ENCODE results near the gene METRN.

The METRN gene

DNA sequence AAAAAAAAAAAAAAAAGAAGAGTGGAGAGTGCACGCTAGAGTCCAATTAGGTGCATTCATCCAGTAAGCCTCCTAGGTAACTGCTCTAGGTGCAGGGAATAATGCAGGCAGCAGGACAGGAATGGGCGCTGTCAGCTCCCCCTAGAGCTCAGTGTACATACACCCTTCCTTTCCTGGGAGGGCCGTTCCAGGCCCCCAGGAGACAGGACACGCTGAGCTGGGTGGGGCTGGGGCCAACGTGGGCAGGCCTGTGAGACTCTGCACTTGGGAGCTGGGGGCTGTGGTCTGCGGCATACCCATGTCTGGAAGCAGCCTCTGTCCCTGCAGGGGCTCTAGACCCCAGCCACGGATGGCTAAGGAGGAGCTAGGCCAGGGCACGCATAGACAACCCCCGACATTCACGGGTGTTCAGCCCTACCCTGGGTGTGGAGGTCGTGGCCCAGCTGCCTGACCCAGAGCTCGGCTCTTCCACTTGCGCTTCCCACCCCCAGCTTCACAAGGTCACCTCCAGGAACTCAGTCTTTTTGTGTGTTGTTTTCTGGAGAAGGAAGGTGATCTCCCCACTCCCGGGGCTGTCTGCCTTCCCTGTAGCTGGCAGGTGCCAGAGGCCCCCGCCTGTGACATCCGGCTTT lies 5.0 kb downstream of the METRN start:
- peak; percentile 23 for ATAC-seq (ENCODE audit: low read depth)
- TF ChIP-seq, protein P1, sequence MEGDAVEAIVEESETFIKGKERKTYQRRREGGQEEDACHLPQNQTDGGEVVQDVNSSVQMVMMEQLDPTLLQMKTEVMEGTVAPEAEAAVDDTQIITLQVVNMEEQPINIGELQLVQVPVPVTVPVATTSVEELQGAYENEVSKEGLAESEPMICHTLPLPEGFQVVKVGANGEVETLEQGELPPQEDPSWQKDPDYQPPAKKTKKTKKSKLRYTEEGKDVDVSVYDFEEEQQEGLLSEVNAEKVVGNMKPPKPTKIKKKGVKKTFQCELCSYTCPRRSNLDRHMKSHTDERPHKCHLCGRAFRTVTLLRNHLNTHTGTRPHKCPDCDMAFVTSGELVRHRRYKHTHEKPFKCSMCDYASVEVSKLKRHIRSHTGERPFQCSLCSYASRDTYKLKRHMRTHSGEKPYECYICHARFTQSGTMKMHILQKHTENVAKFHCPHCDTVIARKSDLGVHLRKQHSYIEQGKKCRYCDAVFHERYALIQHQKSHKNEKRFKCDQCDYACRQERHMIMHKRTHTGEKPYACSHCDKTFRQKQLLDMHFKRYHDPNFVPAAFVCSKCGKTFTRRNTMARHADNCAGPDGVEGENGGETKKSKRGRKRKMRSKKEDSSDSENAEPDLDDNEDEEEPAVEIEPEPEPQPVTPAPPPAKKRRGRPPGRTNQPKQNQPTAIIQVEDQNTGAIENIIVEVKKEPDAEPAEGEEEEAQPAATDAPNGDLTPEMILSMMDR (IDR thresholded peaks at IDR 0.05; ENCODE audit: poor library complexity, severe bottlenecking) = peak; percentile 15
- no peak for DNase-seq (ENCODE audit: low spot score)

DNA sequence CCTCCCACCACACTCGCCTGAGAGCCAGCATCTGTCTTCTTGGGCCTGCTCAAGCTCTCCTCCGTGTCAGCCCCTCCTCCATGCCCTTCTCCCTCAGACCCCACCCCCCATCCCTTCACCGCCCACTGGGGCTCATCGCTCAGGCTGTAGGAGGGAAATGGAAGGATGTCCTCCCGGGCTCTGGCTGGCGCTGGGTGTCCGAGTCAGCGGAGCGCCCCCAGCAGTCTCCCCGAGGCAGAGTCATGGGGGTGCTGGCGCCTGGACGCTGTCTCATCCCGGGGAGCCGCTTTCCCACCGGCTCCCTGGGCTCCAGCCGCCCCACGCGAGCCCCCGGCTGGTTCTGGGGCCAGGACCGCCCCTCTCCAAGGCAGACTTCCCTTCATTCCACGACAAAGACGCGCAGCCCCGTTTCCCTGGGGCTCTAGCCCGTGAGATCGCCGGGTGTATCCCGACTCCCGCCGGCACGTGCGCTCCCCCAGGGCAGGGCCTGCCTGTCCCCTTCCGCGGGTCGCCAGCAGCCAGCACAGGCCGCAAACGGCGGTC lies 5.6 kb downstream of the METRN start:
- no peak for DNase-seq (ENCODE audit: low spot score)
- Histone ChIP-seq H3K4me1 (ENCODE audit: insufficient read depth, poor library complexity, severe bottlenecking) (peaks cover 3% of the 10 kb centered on the region), H3K4me3 (ENCODE audit: severe bottlenecking) (peak overlapping the region; percentile 73), H3K27me3 (ENCODE audit: insufficient read depth, poor library complexity, severe bottlenecking) (no peaks in the 10 kb centered on the region), H3K9me3 (ENCODE audit: severe bottlenecking) (no peaks in the 10 kb centered on the region), H3K36me3 (ENCODE audit: low read depth) (peaks cover 7% of the 10 kb centered on the region; the same call in 1 of the 2 replicates), H3K27ac (ENCODE audit: poor library complexity, severe bottlenecking) (peak overlapping the region; percentile 85)
- TF ChIP-seq, protein P1 (IDR thresholded peaks at IDR 0.05; ENCODE audit: poor library complexity, severe bottlenecking) = peak; percentile 15
- peak; percentile 20 for ATAC-seq (ENCODE audit: low read depth)

More for the DNA sequence above, 5.0 kb downstream of the METRN start:
- Histone ChIP-seq H3K4me3 (ENCODE audit: severe bottlenecking) (peak overlapping the region; percentile 73), H3K4me1 (ENCODE audit: insufficient read depth, poor library complexity, severe bottlenecking) (peaks cover 3% of the 10 kb centered on the region), H3K9me3 (ENCODE audit: severe bottlenecking) (no peaks in the 10 kb centered on the region), H3K36me3 (ENCODE audit: low read depth) (peaks cover 7% of the 10 kb centered on the region; the same call in 1 of the 2 replicates), H3K27ac (ENCODE audit: poor library complexity, severe bottlenecking) (peak overlapping the region; percentile 85), H3K27me3 (ENCODE audit: insufficient read depth, poor library complexity, severe bottlenecking) (no peaks in the 10 kb centered on the region)

DNA sequence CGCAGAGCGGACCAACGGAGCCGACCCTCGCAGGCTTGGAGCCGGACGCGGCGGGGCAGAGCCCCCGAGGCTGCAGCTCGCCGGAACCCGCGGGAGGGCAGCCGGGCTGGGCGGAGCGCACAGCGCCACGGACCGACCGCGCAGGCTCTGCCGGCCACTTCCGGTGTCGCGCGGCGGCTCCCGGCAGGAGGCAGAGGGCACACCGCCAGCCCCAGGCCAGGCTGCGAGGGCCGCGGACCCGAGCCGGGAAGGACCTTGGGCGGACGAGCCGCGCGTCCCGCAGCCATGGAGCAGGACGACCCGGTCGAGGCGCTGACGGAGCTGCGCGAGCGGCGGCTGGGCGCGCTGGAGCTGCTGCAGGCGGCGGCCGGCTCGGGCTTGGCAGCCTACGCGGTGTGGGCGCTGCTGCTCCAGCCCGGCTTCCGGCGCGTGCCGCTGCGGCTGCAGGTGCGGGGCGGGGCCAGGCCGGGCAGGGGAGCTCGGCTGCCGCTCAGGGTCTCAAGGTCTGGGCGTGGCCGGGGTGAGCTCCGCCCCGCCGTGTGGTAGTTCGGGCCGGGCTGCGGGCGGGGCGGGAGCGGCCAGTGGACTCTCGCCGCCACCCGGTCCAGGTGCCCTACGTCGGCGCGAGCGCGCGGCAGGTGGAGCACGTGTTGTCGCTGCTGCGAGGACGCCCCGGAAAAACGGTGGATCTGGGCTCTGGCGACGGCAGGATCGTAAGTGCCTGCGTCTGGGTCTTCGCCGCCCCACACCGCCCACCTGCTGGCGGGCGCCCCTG lies 6.3 kb downstream of the METRN start, which contains the start of gene ANTKMT:
ANTKMT (plus strand) TSS at position 157 of the 775 bp plus-strand sequence; CDS start at position 286, 129 bp downstream.
- DNase-seq (ENCODE audit: low spot score) (peak; percentile 91), ATAC-seq (ENCODE audit: low read depth) (peak; percentile 62)
- TF ChIP-seq, protein P1 (IDR thresholded peaks at IDR 0.05; ENCODE audit: poor library complexity, severe bottlenecking) = peak; percentile 5
- Histone ChIP-seq H3K4me1 (ENCODE audit: insufficient read depth, poor library complexity, severe bottlenecking) (peaks cover 3% of the 10 kb centered on the region), H3K27ac (ENCODE audit: poor library complexity, severe bottlenecking) (peak within 1 kb of the TSS; percentile 85), H3K36me3 (ENCODE audit: low read depth) (peaks cover 7% of the 10 kb centered on the region; the same call in 1 of the 2 replicates), H3K4me3 (ENCODE audit: severe bottlenecking) (peak within 1 kb of the TSS; percentile 73), H3K27me3 (ENCODE audit: insufficient read depth, poor library complexity, severe bottlenecking) (no peaks in the 10 kb centered on the region), H3K9me3 (ENCODE audit: severe bottlenecking) (no peaks in the 10 kb centered on the region)

DNA sequence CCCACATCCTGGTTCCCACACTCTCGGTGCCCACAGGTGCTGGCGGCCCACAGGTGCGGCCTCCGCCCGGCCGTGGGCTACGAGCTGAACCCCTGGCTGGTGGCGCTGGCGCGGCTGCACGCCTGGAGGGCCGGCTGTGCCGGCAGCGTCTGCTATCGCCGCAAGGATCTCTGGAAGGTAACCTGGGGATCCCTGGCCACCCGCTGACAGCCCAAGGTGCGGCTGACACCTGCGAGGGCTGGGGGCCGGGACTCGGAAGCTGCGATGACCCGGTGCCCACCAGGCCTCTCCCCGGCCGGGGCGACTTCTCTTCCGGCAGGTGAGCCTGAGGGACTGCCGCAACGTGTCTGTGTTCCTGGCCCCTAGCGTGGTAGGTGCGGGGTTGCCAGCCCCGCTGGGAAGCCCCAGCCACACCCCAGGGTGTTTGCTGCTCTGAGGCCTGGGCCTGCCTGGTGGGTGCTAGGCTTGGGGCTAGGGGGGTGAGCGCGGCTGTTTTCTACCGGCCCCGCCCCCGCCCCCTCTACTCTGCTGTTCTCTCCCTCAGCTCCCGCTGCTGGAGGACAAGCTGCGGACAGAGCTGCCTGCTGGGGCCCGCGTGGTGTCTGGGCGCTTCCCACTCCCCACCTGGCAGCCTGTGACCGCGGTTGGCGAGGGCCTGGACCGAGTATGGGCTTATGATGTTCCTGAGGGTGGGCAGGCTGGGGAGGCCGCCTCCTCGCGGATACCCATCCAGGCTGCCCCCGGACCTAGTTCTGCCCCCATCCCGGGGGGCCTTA lies 7.0 kb downstream of the METRN start:
- no peak for DNase-seq (ENCODE audit: low spot score)
- H3K36me3 ChIP-seq (ENCODE audit: low read depth) = peaks cover under 1% of the 10 kb centered on the region; the same call in 1 of the 2 replicates
- peaks cover 3% of the 10 kb centered on the region for H3K4me1 ChIP-seq (ENCODE audit: insufficient read depth, poor library complexity, severe bottlenecking)
- TF ChIP-seq, protein P1 (IDR thresholded peaks at IDR 0.05; ENCODE audit: poor library complexity, severe bottlenecking) = no peak
- H3K27me3 ChIP-seq (ENCODE audit: insufficient read depth, poor library complexity, severe bottlenecking) = no peaks in the 10 kb centered on the region
- H3K9me3 ChIP-seq (ENCODE audit: severe bottlenecking) = no peaks in the 10 kb centered on the region
- peak overlapping the region; percentile 85 for H3K27ac ChIP-seq (ENCODE audit: poor library complexity, severe bottlenecking)
- ATAC-seq (ENCODE audit: low read depth) = no peak
- peak overlapping the region; percentile 73 for H3K4me3 ChIP-seq (ENCODE audit: severe bottlenecking)
